Testis (tissue), 3 donors: ENCODE measurements around the gene EPN3. TPM values are rescaled to one million over a fixed set of nuclear protein-coding genes. Genes with fewer than 3 reads are reported as not detected.

ENCODE experiments used
- DNase-seq: peaks from one replicate; pipeline ENCODE4 v3.0.0-alpha.2; 2019
- H3K27ac ChIP-seq, 2 donors: fragments of 200-600 bp; sonication (generic); one replicate each; pipeline ENCODE4 v1.5.1; 2019
- H3K27me3 ChIP-seq: fragments of 200-600 bp; sonication (generic); one replicate; pipeline ENCODE4 v1.5.1; 2019
- H3K36me3 ChIP-seq: fragments of 200-600 bp; sonication (generic); one replicate; pipeline ENCODE4 v1.5.1; 2017; ENCODE audit warnings: low read depth; ENCODE audit errors: missing control alignments
- H3K4me1 ChIP-seq: fragments of 200-600 bp; sonication (generic); one replicate; pipeline ENCODE4 v1.5.1; 2019
- H3K4me3 ChIP-seq, 2 donors: fragments of 200-600 bp; sonication (generic); one replicate each; pipeline ENCODE4 v1.5.1; 2017 to 2019
- H3K9me3 ChIP-seq: fragments of 200-600 bp; sonication (generic); one replicate; pipeline ENCODE4 v1.5.1; 2017
- POLR2A ChIP-seq: fragments of 450-650 bp; IDR thresholded peaks from one replicate; pipeline ENCODE4 v1.6.1; 2017; ENCODE audit warnings: antibody characterized with exemption, mild to moderate bottlenecking, moderate library complexity
- WGBS, 2 donors: methylation state at CpG; one replicate each; pipeline ENCODE4 v1.1.5; 2018; 5-methylcytosine and 5-hydroxymethylcytosine counted together
- intact Hi-C: fragments of 100-400 bp; cut with DNase I; formaldehyde crosslinking; loops from one replicate; pipeline ENCODE4 v1.15.1; 2023; ENCODE audit warnings: low total_unique reads
- polyA plus RNA-seq: library from polyadenylated mRNA; stranded (reverse); fragments of 350-450 nt; fragmentation: Illumina TruSeq; extraction: RNeasy Lipid Tissue Mini Kit (QIAGEN cat#74804); gene quantifications from one replicate; pipeline ENCODE4 v1.2.3, GENCODE V29; 2014; ENCODE audit warnings: low read depth, low replicate concordance; ENCODE audit not compliant: insufficient read depth
- total RNA-seq, 2 donors: library from RNA; depleted of rRNA; stranded (reverse); fragments of >200 nt; gene quantifications; one replicate each; pipeline ENCODE4 v1.2.3, GENCODE V29; 2016
- TF ChIP-seq, protein P1 (sequence below), 3 experiments: fragments of 450-650 bp in 2 of 3; fragments of 200-600 bp in 1 of 3; sonication (generic) in 1 of 3; IDR thresholded peaks; one replicate each; pipeline ENCODE4 v1.5.1; 2016 to 2019; ENCODE audit warnings: antibody characterized with exemption in 3 of 3, mild to moderate bottlenecking in 2 of 3, moderate library complexity in 1 of 3

Gene EPN3
- total and polyA plus RNA-seq, 3 donors from 2014 or later: 4.9 to 6.3 (median 6.3) TPM

DNA sequence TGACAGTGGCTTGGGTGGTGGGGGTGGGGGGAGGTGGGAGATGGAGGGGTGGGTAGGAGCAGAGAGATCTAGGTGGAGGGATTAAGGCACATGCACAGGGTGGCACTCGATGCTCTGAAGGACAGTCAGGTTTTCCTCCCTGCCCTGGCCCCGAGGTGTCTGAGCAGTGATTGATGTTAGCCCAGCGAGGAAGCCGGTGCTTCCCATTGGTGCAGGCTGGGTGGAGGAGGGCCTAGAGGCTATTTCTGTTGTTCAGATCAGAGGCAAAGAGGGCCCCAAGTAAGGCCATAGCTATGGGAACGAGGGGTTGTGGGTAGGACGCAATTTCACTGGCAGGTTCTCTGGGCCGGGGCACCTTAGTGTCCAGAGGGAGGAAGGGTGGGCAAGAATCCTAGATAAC is 51.1 kb downstream of the EPN3 start:
- Histone ChIP-seq H3K27me3 (no peaks in the 10 kb centered on the region), H3K9me3 (no peaks in the 10 kb centered on the region), H3K4me1 (peaks cover 13% of the 10 kb centered on the region), H3K27ac (no peak overlapping the region), H3K36me3 (no peaks in the 10 kb centered on the region), H3K4me3 (no peak overlapping the region)
- 79 to 91% methylated on average over 7 of the region's 7 CpGs for WGBS, 2 donors
- DNase-seq: no peak
- intact Hi-C loops: no loop called here
- TF ChIP-seq, protein P1, sequence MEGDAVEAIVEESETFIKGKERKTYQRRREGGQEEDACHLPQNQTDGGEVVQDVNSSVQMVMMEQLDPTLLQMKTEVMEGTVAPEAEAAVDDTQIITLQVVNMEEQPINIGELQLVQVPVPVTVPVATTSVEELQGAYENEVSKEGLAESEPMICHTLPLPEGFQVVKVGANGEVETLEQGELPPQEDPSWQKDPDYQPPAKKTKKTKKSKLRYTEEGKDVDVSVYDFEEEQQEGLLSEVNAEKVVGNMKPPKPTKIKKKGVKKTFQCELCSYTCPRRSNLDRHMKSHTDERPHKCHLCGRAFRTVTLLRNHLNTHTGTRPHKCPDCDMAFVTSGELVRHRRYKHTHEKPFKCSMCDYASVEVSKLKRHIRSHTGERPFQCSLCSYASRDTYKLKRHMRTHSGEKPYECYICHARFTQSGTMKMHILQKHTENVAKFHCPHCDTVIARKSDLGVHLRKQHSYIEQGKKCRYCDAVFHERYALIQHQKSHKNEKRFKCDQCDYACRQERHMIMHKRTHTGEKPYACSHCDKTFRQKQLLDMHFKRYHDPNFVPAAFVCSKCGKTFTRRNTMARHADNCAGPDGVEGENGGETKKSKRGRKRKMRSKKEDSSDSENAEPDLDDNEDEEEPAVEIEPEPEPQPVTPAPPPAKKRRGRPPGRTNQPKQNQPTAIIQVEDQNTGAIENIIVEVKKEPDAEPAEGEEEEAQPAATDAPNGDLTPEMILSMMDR (IDR thresholded peaks at IDR 0.05): no peak
- TF ChIP-seq POLR2A: no peak

DNA sequence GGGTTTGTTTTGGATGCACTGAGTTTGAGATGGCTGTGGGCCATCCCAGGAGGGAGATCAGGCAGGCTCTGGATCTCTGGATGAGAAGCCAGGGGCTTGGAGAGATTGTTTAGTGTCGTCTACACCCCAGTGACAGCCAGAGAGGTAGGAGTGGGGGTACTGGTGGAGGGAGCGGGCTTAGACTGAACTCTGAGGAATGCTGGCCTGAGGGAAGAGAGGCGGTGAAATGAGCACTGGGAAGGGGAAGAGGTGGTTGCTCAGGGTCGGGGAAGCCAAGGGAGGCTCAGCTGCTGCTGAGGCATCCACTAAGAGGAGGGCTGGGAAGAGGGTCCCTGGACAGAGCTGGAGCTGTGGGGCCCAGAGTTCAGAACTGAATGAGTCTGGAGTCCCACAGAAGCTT is 51.6 kb downstream of the EPN3 start:
- intact Hi-C loops: no loop called here
- H3K36me3 ChIP-seq: no peaks in the 10 kb centered on the region
- TF ChIP-seq, protein P1 (IDR thresholded peaks at IDR 0.05): no peak
- no peak for TF ChIP-seq POLR2A
- H3K27me3 ChIP-seq: no peaks in the 10 kb centered on the region
- DNase-seq: no peak
- 80 to 86% methylated on average over 4 of the region's 4 CpGs for WGBS, 2 donors
- peaks cover 17% of the 10 kb centered on the region for H3K4me1 ChIP-seq
- no peak overlapping the region for H3K27ac ChIP-seq
- H3K4me3 ChIP-seq: no peak overlapping the region
- H3K9me3 ChIP-seq: no peaks in the 10 kb centered on the region

DNA sequence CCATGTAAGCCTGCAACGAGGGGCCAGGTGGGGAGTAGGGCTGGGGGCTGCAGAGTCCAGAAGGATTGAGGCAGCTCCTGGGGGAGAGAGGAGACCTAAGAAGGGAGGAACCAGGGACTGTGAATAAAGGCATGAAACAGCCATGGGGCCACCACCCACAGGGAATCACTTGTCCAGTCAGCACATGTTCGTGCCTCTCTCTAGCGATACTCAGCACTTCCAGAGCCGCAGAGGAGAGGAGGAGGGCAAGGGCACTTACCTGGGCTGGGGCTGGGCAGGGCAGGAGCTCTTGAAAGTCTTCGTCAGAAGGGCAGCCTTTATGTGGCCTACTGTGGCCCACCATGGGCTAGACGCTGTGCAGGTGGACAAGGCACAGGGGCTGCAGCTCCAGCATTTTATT is 52.2 kb downstream of the EPN3 start:
- no peaks in the 10 kb centered on the region for H3K9me3 ChIP-seq
- no peak for DNase-seq
- no peaks in the 10 kb centered on the region for H3K36me3 ChIP-seq
- TF ChIP-seq POLR2A: no peak
- TF ChIP-seq, protein P1 (IDR thresholded peaks at IDR 0.05): no peak
- whole genome bisulfite sequencing, 2 donors: 78 to 85% methylated on average over 6 of the region's 6 CpGs
- H3K4me3 ChIP-seq: no peak overlapping the region
- H3K4me1 ChIP-seq: peaks cover 24% of the 10 kb centered on the region
- no peaks in the 10 kb centered on the region for H3K27me3 ChIP-seq
- H3K27ac ChIP-seq: no peak overlapping the region
- intact Hi-C loops: no loop called here

DNA sequence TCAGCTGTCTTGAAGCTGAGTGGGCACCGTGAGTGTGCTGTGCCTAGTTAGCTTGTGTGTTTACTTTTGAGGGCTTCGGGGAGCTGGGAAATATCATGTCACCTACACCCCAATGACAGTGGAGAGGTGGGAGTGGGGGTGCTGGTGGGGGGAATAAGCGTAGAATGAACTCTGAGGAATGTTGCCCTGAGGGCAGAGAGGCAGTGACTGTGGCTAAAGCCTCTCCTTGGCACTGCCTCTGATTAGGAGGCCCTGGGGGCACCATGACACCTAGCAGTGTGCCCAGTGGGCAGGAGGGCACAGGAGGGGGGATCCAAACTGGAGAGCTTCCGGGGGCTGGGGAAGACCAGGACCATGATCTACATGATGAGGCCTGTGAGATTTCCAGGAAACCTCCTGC is 52.8 kb downstream of the EPN3 start:
- H3K27me3 ChIP-seq: no peaks in the 10 kb centered on the region
- H3K4me3 ChIP-seq: no peak overlapping the region
- H3K4me1 ChIP-seq: peaks cover 29% of the 10 kb centered on the region
- no peak overlapping the region for H3K27ac ChIP-seq
- 88 to 92% methylated on average over 4 of the region's 4 CpGs for WGBS, 2 donors
- no peaks in the 10 kb centered on the region for H3K36me3 ChIP-seq
- DNase-seq: no peak
- TF ChIP-seq, protein P1 (IDR thresholded peaks at IDR 0.05): no peak
- no peak for TF ChIP-seq POLR2A
- intact Hi-C loops: no loop called here
- H3K9me3 ChIP-seq: no peaks in the 10 kb centered on the region

DNA sequence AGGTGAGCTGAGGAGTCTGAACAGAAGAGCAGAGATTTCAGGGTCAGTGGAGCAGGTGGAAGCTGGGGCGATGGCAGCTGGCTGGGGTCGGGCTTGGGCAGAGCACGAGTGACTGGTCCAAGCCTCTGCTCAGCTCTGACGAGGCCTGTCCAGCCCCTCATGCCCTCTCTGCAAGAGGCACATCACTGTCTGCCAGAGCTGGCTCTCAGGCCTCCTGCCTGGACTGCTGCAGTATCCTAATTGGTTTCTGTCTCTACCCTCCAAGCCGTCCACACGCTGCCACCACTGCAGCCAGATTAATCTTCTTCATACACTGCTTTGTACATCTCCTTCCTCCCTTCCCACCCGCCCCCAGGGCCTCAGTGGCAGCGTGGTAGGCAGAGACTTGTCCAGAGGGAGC is 53.4 kb downstream of the EPN3 start:
- H3K27me3 ChIP-seq: no peaks in the 10 kb centered on the region
- H3K4me1 ChIP-seq: peaks cover 29% of the 10 kb centered on the region
- H3K27ac ChIP-seq: no peak overlapping the region
- TF ChIP-seq POLR2A: no peak
- TF ChIP-seq, protein P1 (IDR thresholded peaks at IDR 0.05): no peak
- no peak for DNase-seq
- no peak overlapping the region for H3K4me3 ChIP-seq
- H3K9me3 ChIP-seq: no peaks in the 10 kb centered on the region
- intact Hi-C loops: no loop called here
- WGBS, 2 donors: 78 to 93% methylated on average over 8 of the region's 8 CpGs
- H3K36me3 ChIP-seq: no peaks in the 10 kb centered on the region
